Activated CD8-positive, alpha-beta memory T cell treated with anti-CD3 and anti-CD28 coated beads for 36 hours (primary cell): ENCODE results near the gene SLC29A4. TPM values are rescaled to one million over a fixed set of nuclear protein-coding genes. Genes with fewer than 3 reads are reported as not detected.
"Not testable (repeated sequence)": the region's sequence is repeated elsewhere in the genome, so short reads cannot be mapped to it uniquely, and the experiment has no call there.

Experiments used
- CTCF ChIA-PET: fragments of 350-600 bp; sonication (Branson Sonifier 250); formaldehyde crosslinking; loops from one replicate; lab custom pipeline; 2021; ENCODE audit warnings: antibody characterized with exemption; lab: Charles Lee
- POLR2A ChIA-PET: fragments of 350-600 bp; sonication (Branson Sonifier 250); formaldehyde crosslinking; loops from one replicate; lab custom pipeline; 2021; ENCODE audit warnings: antibody characterized with exemption; lab: Charles Lee
- total RNA-seq, 2 experiments: library from RNA; stranded (reverse); gene quantifications; one replicate each; pipeline ENCODE4 v1.2.3, GENCODE V29; 2021

SLC29A4 gene, protein sequence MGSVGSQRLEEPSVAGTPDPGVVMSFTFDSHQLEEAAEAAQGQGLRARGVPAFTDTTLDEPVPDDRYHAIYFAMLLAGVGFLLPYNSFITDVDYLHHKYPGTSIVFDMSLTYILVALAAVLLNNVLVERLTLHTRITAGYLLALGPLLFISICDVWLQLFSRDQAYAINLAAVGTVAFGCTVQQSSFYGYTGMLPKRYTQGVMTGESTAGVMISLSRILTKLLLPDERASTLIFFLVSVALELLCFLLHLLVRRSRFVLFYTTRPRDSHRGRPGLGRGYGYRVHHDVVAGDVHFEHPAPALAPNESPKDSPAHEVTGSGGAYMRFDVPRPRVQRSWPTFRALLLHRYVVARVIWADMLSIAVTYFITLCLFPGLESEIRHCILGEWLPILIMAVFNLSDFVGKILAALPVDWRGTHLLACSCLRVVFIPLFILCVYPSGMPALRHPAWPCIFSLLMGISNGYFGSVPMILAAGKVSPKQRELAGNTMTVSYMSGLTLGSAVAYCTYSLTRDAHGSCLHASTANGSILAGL
- total RNA-seq: under 1 TPM; 0.17 to 0.25 TPM

DNA sequence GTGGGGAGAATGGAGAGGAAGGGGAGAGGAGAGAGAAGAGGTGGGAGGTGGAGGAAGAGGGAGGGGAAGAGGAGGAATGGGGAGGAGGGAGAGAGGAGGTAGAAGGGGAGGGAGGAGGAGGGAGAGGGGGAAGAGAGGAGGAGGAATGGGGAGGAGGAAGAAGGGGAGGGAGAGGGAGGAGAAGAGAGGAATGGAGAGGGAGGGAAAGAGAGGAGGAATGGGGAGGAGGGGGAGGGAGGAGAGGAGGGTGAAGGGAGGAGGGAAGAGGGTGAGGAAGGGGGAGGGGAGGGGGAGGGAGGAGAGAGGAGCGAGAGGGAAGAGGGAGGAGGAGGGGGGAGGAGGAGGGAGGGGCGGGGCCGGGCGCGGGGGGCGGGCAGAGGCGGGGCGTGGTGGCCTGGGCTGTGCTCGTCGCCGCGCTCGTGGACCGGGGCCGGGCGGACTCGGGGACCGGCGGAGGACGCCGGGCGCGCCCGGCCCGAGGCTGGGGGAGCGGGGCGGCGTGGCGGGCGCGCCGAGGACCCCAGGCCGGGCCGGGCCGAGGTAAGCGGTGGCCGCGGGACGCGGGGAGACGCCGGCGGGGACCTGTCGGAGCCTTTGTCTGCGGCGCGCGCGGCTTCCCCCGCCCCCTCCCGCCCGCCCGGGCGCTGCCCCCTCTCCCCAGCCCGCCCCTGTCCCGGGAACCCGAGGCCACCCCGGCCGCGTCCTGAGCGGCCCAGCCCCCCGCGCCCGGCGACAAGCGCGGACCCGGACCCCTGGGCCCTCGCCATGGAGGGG, at the start of gene SLC29A4:
TSS of gene SLC29A4 (plus strand) at position 401 of the 774 bp plus-strand sequence. CDS start 4,874 bp downstream, outside the sequence.
- POLR2A ChIA-PET: no interaction called here
- CTCF ChIA-PET: no interaction called here

DNA sequence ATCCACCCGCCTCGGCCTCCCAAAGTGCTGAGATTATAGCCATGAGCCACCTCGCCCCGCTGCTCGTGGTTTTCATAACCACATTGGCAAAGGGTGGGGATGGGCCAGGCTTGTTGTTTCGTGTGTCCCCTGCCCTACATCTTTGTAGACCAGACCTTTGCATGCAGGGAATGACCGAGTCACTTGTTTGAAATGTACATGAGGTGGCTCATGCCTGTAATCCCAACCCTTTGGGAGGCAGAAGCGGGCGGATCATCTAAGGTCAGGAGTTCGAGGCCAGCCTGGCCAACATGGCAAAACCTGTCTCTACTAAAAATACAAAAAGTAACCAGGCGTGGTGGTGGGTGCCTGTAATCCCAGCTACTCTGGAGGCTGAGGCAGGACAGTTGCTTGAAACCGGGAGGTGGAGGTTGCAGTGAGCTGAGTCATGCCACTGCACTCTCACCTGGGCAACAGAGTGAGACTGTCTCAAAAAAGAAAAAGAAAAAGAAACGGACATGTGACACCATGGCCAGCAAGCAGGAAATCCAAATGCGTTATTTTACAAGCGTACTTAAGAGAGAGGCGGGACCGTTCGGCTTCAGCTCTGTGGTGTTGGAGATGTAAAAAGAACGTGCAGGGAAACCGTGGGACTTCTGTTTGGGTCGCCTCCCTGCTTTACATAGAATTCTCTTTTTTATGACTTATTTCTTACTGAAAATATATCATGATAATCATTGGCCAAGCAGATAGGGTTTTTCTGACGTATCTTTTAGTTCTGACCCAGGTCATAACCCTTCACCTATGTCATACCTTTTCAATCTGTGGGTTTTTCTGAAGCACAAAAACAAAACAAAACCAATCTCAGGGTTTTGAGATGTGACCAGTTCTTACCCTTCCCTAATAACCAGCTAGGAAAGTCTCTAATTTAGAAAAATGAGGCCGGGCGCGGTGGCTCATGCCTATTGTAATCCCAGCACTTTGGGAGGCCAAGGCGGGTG, 47.6 kb upstream of the SLC29A4 start:
- CTCF ChIA-PET: interaction anchor here (0.6 to 1.3 kb wide), 2 partner anchors 100 to 215 kb away, joined by 3 to 4 read pairs; no protein-coding TSS in a partner anchor
- POLR2A ChIA-PET: no interaction called here

DNA sequence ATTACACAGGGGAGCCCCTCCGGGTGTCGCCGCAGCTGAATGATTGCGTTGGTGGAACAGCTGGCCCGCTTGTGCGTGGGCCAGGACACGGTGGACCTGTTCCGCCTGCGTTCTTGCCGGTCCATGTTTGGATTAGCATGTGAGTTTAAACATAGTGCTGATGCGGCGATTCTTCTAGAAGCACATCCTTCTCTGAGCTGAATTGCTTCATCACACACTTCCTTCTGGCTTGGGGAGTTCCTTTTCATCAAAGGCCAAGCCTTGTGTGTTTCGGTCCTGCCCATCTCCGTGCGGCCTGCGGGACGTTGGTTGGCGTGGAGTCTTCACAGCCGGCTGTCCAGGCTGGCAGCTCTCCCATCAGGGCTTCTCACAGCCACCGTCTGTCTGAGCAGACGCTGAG, 45.5 kb upstream of the SLC29A4 start:
- ChIA-PET CTCF (no interaction called here), POLR2A (interaction anchor here (0.6 kb wide), 1 partner anchor 159 kb away, joined by 3 read pairs; no protein-coding TSS in a partner anchor)

DNA sequence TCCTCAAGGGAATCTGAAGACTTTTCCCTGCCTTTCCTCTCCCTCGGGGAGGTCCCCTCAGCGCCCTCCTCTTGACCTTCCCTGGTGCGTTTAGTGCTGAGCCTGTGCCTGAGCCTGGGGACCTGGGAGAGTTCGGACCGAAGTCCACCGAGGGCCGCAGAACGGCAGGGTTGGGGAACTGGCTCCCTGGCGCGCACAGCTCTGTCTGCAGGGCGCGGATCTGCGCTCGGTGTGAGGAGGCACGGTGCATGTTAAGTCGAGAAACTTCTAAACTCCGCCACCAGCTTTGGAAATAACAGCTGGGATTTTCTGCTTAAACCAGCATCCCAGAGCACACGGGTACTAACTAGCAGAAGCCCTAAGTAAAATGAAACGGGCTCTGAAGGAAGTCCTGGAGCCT, 44.2 kb upstream of the SLC29A4 start:
- POLR2A ChIA-PET: no interaction called here
- CTCF ChIA-PET: no interaction called here

DNA sequence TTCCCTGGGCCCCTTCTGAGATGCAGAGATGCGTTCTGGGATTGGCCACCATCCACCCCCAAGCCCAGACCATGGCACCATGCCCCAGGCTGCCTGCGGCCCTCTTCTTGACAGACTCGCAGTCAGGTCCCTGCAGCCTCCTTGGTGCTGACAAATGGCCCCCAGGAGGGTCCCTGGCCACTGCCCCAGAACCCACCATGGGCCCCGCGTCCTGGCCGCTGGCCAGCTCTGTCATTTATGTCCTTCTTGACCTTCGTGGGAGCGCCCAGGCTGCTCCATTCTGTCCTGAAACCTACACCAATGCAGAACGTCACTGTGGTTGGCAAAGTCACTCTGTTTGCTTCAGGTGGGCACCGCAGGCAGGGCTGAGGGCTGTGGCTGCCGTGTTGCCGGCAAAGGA, 39.5 kb upstream of the SLC29A4 start:
- ChIA-PET CTCF (no interaction called here), POLR2A (no interaction called here)

DNA sequence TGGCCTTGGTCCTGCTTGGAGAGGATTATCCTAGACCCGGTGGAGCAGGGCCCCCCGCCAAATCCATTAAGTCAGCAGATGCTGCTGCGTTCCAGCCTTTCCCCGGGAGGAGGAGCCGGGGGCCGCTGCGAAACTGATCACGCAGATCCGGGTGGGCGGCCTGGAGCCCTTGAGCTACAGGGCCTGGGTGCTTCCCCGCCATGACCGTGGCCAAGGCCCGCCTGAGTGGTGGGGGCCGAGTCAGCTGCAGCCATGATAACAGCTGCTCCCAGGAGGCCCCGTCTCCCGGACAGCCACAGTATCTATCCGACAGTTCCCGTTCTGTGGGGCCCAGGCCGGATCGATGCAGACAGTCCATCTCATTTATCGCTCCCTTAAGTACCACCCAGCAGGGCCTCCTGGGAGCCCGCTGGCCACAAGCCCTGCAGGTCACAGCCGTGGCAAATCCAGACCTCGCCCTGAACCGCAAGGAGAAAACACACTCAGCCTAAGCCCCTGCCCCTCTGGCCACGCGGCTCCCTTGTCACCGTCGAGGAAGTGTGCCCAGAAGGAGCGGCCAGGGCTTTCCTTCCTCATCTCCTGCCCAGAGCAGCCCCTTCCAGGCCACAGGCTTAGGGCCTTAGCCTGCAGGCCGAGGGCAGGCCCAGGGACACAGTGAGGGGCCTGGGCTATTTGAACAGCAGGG, 34.4 kb upstream of the SLC29A4 start:
- CTCF ChIA-PET: no interaction called here
- POLR2A ChIA-PET: no interaction called here

DNA sequence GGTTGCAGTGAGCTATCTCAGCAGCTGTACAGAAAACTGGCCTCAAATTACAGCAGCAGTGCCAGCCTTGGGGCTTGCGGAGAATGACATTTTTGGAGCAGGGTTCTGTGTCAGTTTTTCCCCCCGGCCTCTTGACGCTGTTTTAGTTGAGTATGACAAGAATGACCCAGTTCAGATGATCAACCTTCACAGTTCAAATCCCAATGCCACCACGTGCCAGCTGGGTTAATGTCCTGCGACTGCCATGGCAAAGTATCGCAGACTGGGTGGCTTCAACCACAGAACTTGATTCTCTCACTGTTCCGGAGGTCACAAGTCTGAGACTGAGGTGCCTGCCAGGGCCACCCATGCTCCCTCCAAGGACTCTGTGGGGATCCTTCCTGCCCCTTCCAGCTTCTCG, 32.0 kb upstream of the SLC29A4 start:
- POLR2A ChIA-PET, CTCF ChIA-PET: not testable (repeated sequence)

DNA sequence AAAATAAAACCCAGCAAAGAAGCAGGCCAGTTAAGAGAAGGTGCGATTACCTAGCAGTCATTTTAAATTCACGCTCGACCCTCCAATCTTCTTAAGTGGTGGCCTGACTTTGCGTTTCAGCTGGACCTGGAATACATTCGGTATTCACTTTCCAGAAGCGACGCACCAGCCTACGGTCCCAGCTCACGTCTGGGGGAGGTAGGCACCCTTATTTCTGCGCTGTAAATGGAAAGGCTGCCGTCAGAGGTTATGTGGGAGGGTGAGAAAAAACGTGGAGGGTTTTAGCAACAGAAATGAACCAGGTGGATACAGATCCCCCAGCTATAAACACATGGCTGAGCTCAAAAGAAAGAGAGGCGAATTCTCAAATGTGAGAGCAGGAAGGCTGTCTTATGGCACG, 29.2 kb upstream of the SLC29A4 start:
- POLR2A ChIA-PET: not testable (repeated sequence)
- CTCF ChIA-PET: interaction anchor here (0.6 to 2.5 kb wide), 3 partner anchors 13 to 342 kb away, joined by 3 to 5 read pairs (median 3); no protein-coding TSS in a partner anchor

DNA sequence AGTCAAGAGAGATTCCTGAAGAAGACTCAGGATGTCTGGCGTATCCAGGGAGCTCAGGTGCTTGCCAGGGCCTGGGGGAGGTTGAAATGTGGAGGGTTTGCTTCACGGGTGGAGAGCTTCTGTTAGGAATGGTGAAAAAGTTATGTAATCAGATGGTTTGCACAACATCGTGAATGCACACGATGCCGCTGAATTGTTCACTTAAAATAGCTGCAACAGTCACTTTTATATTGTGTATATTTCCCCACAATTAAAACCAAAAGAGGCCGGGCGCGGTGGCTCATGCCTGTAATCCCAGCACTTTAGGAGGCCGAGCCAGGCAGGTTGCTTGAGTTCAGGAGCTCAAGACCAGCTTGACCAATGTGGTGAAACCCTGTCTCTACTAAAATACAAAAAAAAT, 28.4 kb upstream of the SLC29A4 start:
- POLR2A ChIA-PET: not testable (repeated sequence)

DNA sequence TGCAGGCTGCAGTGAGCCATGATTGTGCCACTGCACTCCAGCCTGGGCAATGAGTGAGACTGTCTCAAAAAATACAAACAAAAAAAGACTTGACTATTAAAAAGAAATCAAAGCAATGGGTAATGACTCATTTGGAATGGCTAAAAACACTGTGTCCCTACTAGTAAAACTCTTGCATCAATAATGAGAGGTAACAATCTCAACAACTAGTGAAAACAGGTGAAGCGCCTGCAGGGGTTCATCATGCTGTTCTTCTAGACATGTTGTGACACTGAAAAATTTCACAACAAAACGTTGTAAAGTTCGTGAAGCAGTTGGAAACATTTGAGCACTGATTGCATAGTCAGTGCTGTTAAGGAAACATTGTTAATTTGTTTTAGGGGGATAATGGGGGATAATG, 26.9 kb upstream of the SLC29A4 start:
- POLR2A ChIA-PET: no interaction called here
- CTCF ChIA-PET: no interaction called here

More for the DNA sequence above, 28.4 kb upstream of the SLC29A4 start:
- CTCF ChIA-PET: interaction anchor here (0.6 kb wide), 1 partner anchor 343 kb away, joined by 3 read pairs; no protein-coding TSS in a partner anchor

DNA sequence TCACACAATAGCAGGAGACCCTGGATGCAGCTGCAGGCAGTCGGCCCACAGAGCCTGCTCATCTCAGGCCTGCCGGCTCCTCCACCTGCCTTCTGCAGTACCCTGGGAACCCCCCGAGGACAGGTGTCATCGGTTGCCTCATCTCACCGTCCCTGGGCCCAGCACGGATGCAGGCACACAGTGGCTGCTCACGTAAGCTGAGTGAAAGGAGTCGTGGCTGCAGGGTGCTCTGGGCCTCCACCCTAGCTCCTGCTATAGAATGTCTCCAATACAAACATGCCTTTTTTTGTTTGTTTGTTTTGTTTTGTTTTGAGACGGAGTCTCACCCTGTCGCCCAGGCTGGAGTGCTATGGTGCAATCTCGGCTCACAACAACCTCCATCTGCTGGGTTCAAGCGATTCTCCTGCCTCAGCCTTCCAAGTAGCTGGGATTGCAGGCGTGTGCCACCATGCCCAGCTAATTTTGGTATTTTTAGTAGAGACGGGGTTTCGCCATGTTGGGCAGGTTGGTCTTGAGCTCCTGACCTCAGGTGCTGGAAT, 22.1 kb upstream of the SLC29A4 start:
- POLR2A ChIA-PET, CTCF ChIA-PET: not testable (repeated sequence)

DNA sequence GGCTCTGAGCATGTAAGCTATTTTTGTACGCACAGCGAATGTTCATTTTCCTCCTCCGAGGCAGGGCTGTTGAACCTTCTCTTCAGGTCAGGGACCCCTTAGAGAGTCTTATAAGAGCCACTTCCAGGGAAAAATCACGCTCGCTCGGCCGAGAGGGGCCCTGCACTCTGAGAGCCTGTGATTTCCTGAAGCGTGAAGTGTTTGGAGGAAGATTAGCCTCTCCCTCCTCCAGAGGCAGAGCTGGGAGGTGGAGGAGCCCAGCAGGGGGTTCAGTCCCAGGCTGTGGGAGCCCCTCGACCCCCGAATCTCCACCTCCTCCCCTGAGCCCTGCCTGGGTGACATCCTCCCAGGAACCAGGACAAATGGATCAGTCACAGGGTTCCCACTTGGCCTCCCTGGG, 19.7 kb upstream of the SLC29A4 start:
- POLR2A ChIA-PET: not testable (repeated sequence)

DNA sequence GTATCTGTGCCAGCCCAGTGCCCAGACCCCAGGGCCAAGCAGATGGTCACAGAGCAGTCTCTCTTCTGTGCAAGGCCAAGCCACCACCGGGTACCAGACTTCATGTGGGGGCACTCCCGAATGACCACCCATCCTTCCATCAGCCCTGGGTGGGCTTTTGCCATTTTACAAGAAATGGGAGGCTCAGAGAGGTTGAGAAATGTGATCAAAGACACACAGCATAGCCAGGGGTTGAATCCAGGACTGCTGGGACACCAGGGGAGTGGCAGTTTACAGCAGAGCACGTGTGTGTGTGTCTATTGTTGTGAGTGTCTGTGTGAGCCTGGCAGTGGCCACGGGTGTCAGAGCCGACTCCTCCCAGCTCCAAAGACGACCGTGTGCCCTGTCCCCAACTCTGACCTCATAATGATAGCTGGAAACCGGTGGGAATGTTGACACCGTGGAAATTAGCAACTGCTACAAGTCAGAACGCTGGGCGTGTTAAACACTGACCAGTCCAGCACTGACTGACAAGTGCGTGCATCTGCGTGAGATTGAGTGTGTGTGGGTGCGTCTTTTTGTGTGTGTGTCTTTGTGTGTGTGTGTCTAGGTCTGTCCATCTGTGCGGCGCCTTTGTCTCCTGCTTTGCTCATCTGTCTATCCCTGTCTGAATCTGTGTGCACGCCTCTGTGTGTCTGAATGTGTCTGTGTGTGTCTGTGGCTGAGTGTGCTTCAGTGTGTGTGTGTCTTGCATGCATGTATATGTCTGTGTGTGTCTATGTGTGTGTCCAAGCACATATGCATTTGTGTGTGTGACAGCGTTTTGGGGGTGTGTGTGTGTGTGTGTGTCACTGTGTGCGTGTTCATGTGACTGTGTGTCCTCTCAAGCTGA, 17.2 kb upstream of the SLC29A4 start:
- CTCF ChIA-PET: no interaction called here
- POLR2A ChIA-PET: no interaction called here

More for the DNA sequence above, 19.7 kb upstream of the SLC29A4 start:
- CTCF ChIA-PET: not testable (repeated sequence)

DNA sequence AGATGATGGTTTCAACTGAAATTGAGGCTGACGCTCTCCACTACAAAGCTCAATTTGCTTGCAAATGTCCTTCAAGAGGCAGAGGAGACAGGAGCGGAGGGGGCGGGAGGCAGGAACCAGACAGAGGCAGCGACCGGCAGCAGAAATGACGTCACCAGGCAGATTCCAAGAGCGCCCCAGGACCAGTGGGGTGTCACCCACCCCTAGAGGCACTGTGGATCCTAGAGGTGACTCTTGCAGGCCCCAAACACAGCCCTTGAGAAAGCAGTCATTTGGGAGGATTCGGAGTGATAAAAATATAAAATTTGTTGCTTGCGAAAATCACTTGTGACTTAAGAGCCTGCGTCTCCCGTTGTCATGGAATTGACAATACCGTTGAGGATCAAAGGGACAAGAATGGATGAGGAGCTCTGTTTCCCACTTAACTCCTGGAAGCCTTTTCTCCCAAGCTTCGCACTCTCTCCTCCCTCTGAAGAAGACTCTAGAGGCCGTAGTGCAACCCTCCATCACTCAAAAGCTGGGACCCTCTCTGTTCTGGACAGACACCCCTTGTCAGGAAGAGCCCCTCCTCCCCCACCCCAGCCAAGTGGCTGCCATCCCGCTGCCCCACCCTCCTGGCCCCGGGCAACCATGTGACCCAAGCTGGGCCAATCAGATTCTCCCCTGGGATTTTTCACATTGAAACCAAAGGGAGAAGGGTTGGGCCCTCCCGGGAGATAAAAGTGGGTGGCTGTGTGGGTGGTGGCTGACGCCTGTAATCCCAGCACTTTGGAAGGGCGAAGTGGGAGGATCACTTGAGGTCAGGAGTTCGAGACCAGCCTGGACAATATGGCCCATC, 16.3 kb upstream of the SLC29A4 start:
- CTCF ChIA-PET: no interaction called here
- POLR2A ChIA-PET: no interaction called here

DNA sequence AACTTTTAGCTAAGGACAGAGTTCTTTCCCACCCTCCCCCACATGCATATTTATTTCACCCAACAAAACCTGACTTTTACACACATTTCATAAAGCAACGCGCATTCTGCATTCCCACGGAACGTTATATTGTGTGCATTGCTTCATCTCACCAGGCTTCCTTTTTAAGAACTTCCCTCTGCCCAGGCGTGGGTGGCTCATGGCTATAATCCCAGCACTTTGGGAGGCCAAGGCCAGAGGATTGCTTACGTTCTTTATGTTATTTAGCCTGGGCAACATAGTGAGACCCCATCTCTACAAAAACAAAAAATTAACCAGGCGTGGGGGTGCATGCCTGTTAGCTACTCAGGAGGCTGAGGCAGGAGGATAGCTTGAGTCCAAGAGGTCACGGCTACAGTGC, 14.9 kb upstream of the SLC29A4 start:
- CTCF ChIA-PET, POLR2A ChIA-PET: not testable (repeated sequence)

DNA sequence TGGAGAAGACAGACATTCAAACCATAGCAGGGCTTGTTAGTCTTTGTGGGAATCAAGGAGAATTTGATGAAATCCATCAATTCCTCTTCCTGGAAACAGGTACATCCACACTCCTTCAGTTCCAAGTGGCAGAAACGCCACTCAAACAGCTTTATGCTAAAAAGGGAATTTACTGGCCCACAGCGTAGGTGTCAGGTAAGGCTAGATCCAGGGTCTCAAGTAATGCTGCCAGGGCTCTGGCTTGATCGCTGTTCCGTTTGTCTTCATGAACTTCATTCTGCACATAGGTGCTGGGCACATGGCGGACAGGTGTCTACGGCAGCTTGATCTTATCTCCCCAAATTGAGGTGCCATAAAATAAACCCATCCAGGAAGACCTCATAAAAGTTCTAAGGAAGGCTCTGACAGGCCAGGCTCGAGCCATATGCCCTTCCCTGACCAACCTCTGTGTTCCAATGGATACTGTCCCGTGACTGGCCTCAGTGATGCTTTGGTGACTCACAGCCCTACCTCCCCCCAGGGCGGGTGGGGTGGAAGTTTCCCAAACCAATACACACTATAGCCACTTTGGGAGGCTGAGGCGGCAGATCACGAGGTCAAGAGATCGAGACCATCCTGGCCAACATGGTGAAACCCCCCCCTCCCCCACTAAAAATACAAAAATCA, 12.6 kb upstream of the SLC29A4 start:
- POLR2A ChIA-PET, CTCF ChIA-PET: not testable (repeated sequence)
